HFFc6 (cell line): ENCODE data around the gene NOX5. TPM values are rescaled to one million over a fixed set of nuclear protein-coding genes. Genes with fewer than 3 reads are reported as not detected.

Source experiments
- DNase-seq: peaks from one replicate; pipeline ENCODE4 v3.0.0-alpha.2; 2018
- H3K27ac Mint-ChIP-seq: 2 replicates; pipeline ENCODE4 v1.8.0; 2020; ENCODE audit warnings: mild to moderate bottlenecking, mixed read lengths
- H3K27me3 Mint-ChIP-seq: 2 replicates; pipeline ENCODE4 v1.8.0; 2021; ENCODE audit warnings: mild to moderate bottlenecking, moderate library complexity, mixed read lengths; ENCODE audit not compliant: insufficient read depth
- H3K36me3 Mint-ChIP-seq: 2 replicates; pipeline ENCODE4 v1.8.0; 2021; ENCODE audit warnings: low read depth, mixed read lengths
- H3K4me1 Mint-ChIP-seq: 2 replicates; pipeline ENCODE4 v1.8.0; 2020; ENCODE audit warnings: low read depth, mixed read lengths
- H3K4me3 Mint-ChIP-seq: 2 replicates; pipeline ENCODE4 v1.8.0; 2020; ENCODE audit warnings: mild to moderate bottlenecking, moderate library complexity, mixed read lengths
- H3K9me3 Mint-ChIP-seq: 2 replicates; pipeline ENCODE4 v1.8.0; 2020; ENCODE audit warnings: mild to moderate bottlenecking, mixed read lengths
- CTCF ChIP-seq: fragments of 200-600 bp; sonication (generic); IDR thresholded peaks from 2 replicates; pipeline ENCODE4 v1.5.0; 2021; ENCODE audit warnings: antibody characterized with exemption, mild to moderate bottlenecking
- total RNA-seq, 6 experiments: library from RNA; stranded (reverse); fragmentation: NEBNext Ultra II Directional; extraction: Animal tissue kit (Norgen Biotek cat#: 25700); gene quantifications; 2 replicates in 1 of 6; 3 replicates in 5 of 6; pipeline ENCODE4 v1.2.3, GENCODE V29; 2021

Gene NOX5
- total RNA-seq, 6 experiments from 2014 or later: 0.19 to 0.77 (median 0.64) TPM

DNA sequence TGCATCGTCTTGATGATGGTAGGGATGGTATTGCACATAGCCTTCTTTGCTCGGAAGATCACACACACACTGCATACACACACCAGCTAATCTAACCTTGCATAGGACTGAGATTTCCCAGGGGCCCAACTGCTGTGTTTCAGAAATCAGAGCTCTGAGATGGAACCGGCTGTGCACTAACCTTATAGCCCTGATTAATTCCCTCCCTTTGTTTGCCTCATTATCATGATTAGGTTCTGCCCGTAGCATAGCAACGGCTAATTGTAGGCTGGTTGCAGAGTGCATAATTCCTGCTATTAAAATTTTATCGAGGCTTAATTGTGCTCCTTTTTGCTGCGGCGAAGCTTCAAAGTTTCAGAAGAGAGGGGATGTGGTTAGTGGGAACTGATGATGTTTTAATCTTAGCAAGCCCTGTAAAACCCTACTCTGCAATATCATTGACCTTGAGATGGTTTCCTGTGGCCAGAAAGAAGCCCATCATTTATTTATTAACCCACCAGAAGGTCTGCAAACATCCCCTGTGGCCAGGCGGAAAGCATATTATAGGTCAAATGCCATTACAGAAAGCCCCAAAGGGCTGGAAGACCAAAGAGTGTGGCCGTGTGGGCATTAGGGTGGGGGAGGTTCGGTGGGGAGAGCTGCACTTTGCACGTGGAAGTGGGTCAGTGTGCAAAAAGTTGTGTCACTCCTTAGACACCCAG lies 89.7 kb downstream of the NOX5 start:
- DNase-seq: no peak
- no peaks in the 10 kb centered on the region for H3K4me1 Mint-ChIP-seq
- TF ChIP-seq CTCF: no peak
- H3K27me3 Mint-ChIP-seq: peaks cover 23% of the 10 kb centered on the region
- no peaks in the 10 kb centered on the region for H3K9me3 Mint-ChIP-seq
- H3K4me3 Mint-ChIP-seq: no peak overlapping the region
- no peaks in the 10 kb centered on the region for H3K36me3 Mint-ChIP-seq
- no peak overlapping the region for H3K27ac Mint-ChIP-seq

DNA sequence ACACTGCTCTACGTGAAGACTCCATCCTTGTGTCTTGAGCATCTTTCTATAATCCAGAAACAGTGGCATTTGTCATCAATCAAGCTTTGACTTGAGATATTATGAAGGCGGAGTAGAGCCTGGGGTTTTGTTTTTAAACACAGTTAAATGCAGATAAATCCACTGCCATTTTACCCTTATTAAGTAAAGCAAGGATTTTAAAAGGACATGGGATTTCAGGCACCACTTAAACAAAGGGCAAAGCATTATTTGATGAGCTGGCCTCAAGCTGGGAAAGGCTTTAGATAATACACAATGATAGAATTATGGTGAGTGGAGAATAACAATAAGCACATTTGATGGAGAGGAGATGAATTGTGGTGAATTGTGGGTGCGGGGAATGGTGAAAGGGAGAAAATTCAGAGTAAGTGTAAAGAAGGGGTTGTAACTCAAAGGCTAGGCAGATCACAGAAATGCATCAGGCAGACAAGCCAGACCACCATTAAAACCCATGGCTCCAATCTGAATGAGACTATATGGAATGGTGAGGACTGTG lies 91.0 kb downstream of the NOX5 start:
- Mint-ChIP-seq H3K4me1 (no peaks in the 10 kb centered on the region), H3K27me3 (peaks cover 25% of the 10 kb centered on the region), H3K4me3 (no peak overlapping the region), H3K9me3 (no peaks in the 10 kb centered on the region), H3K36me3 (no peaks in the 10 kb centered on the region), H3K27ac (no peak overlapping the region)
- DNase-seq: no peak
- TF ChIP-seq CTCF: no peak

- no peak for DNase-seq
- H3K4me1 Mint-ChIP-seq: no peaks in the 10 kb centered on the region
- H3K27me3 Mint-ChIP-seq: peaks cover 32% of the 10 kb centered on the region
- H3K4me3 Mint-ChIP-seq: no peak overlapping the region
- no peak overlapping the region for H3K27ac Mint-ChIP-seq
- H3K36me3 Mint-ChIP-seq: no peaks in the 10 kb centered on the region
- H3K9me3 Mint-ChIP-seq: no peaks in the 10 kb centered on the region
- no peak for TF ChIP-seq CTCF
Observed at GRCh38 chr15:69107025-69107620, 92.6 kb downstream of the NOX5 start.

Other genes with a start within 250 kb of the NOX5 start
- 100 to 1,000 TPM in 5 of 6 experiments, 10 to 100 TPM in 1; 95.7 to 130 (median 118) TPM for gene ANP32A, start 193.8 kb upstream of the NOX5 start, total RNA-seq
- gene SPESP1, start 84.2 kb upstream of the NOX5 start, total RNA-seq: 1 to 10 TPM in 5 of 6 experiments, under 1 TPM in 1; 0.52 to 8.8 (median 7.9) TPM
- 10 to 100 TPM; 13.2 to 20.6 (median 17.7) TPM for gene GLCE, start 145.9 kb downstream of the NOX5 start, total RNA-seq